Fibroblast of skin of left quadriceps (primary cell): ENCODE data around the gene PBLD.

ENCODE experiments used
- DNase-seq, 2 experiments: peaks; one replicate each; pipeline ENCODE4 v3.0.0-alpha.2; 2013; ENCODE audit warnings: low read depth in 2 of 2

Gene PBLD

DNA sequence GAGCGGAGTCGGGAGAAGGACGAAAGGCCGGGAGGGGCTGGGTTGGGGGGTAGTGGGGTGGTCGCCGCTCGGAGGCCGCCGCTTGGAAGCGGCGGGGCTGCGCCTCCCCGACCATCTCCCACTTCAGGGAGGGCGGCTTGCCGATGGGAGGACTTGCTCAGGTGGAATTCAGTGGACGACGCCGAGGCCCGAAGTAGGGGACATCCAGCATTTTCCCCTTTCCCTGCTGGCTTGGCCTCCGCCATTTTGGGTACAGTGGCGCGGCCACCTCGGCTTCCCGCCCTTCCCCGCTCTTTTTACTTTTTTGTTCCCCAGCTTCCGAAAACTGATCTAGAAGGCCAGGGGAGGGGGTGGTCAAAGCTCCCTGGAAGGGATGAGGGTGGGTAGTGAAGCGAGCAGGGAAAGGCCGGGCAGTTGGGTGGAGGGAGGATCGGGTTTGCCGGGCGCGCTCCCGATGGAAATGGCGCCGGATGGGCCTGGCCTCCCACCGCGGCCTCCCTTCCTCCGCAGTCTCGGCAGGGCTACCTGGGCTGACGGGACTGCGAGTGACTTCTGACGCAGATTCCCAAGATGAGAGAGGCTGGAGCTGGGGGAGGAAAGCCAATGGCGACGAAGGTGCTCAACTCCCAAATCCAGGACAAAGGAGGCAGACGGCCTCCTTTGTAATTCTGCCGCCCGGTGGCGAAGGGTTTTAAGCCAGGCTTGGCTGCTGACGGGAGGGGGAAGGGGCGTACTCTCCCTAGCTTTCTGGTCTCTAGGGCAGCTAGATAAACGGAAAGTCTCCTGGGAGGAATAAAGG lies at the start of gene PBLD:
TSS of gene PBLD (minus strand) at position 670 of the 799 bp plus-strand sequence. CDS start 26,084 bp downstream, outside the sequence.
- DNase-seq: peak; percentile 60 to 66

DNA sequence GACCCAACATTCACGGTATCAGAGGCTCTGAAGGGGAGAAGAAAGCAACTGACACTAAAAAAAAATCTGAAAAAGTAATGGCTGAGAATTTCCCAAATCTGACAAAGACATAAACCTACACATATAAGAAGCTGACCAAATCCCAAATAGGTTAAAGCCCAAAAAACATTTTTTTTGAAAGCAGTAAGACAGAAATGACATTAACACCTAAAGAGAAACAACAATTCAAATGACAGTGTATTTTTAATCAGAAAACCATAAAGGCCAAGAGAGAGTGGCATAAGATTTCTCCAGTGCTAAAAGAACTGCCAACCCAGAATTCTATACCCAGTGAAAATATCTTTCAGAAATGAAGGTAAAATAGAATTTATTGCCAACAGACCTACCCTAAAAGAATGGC lies 38.9 kb upstream of the PBLD start:
- no peak for DNase-seq

- no peak for DNase-seq
Observed at GRCh38 chr10:68367121-68367520, 34.4 kb upstream of the PBLD start.

- DNase-seq: no peak
Observed at GRCh38 chr10:68366600-68366999, 33.9 kb upstream of the PBLD start.

DNA sequence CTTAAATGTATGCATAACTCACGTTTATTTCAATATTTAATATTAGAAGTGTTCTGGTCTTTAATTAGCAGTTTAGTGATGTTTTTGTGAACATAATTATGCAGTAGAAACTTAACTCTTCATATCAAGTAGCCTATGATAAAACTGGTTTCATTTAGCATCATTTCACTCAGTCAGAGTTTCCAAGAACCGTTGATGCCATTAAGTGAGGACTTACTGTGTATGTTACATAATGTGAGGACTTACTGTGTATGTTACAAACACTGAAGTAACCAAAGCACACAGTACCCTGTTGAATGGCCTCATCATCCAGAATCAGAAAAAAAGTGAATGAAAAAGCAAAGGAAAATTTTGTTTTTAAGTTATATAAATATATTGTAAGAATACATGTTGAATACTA lies 32.9 kb upstream of the PBLD start:
- DNase-seq: no peak

- peak; percentile 8 to 13 for DNase-seq
Observed at GRCh38 chr10:68364101-68364886, 31.6 kb upstream of the PBLD start.

DNA sequence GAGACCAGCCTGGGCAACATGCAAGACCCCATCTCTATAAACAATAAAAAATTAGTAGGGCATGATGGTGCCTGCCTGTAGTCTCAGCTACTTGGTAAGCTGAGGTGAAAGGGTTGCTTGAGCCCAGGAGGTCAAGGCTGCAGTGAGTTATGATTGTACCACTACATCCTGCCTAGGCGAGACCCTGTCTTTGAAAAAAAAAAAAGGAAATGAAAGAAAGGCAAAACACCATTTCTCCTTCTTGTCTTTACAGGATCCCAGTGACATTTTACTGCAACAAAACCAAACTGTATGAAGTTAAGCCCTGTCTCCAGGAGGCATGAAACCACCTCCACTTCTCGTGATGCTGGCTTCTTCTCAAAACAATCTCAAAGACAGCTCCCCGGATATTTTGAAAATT lies 29.9 kb upstream of the PBLD start:
- DNase-seq: no peak

- DNase-seq: no peak
Observed at GRCh38 chr10:68359189-68359588, 26.5 kb upstream of the PBLD start.

- DNase-seq: no peak
Observed at GRCh38 chr10:68353537-68353936, 20.8 kb upstream of the PBLD start.

DNA sequence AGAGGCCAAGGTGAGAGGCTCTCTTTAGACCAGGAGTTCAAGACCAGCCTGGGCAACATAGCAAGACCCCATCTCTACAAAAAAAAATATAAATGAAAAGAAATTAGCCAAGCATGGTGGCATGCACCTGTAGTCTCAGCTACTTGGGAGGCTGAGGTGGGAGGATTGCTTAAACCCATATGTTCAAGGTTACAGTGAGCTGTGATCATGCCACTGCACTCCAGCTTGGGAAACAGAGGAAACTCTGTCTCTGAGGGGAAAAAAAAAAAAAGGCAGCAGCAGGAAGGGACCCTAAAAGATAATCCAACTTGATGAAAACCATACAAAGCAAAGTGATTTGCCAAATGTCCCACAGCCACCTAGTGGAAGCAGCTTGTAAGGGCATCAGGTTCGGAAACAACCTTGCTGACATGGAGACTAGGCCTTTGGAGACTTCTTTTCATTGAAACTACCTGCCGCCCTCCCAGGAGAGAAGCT lies 15.6 kb upstream of the PBLD start:
- peak in 1 of 2 experiments; percentile 30 for DNase-seq

DNA sequence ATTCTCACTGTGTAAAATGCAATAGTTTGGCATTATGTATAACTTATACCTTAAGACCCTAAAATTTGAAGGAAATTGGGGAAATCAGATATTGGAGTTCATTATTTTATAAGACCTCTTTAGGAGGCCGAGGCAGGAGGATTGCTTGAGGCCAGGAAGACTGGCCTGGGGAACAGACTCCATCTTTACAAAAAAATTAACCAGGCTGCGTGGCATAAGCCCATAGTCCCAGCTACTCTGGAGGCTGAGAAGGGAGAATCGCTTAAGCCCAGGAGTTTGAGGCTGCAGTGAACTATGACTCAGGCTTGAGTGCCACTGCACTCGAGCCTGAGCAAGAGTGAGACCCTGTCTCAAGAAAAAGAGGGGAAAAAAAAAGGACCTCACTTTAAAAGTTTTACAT lies 14.0 kb upstream of the PBLD start:
- DNase-seq: no peak

DNA sequence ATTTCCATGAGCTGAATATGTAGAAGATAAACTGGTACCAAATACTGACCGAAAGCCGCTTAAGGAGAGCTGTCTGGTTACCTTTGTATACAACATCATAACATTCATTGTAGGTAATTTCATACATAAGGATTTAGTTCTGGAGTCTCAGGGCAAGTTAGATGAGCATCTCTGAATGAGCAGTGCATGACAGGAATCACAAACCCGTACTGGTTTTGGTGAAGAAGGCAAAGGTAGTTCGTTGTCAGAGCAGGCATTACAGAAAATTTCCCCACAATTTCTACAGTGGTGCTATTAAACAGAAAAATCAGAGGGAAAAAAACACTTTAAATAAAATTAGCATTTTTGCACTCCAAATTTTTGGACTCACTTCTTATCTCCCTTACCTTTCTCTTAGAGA lies 12.9 kb upstream of the PBLD start:
- no peak for DNase-seq

DNA sequence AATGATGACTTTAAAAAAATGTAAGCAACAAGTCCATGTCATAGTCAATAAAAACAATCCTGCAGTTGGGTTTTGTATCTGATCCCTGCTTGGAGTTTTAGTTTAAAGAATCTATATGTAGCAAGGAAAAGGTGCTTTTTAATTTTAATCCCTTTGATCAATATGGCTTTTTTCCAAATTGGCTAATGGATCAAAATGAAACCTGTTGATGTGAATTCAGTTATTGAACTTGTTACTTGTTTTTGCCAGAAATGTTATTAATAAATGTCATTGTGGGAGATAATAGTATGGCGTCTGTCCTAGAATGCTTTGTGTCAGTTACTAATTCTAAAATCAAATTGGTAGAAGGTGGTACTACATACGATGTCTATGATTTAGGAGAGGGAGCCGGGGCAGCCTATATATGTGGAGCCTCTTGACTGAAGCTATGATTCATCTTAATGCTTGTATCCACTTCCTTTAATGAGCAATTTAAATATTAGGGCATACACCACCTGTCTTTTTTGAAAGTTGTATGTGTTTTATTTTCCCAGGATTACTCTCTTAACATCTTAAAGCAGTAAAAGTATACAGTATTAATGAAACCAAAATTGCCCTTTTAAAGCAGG lies 10.3 kb upstream of the PBLD start:
- no peak for DNase-seq

DNA sequence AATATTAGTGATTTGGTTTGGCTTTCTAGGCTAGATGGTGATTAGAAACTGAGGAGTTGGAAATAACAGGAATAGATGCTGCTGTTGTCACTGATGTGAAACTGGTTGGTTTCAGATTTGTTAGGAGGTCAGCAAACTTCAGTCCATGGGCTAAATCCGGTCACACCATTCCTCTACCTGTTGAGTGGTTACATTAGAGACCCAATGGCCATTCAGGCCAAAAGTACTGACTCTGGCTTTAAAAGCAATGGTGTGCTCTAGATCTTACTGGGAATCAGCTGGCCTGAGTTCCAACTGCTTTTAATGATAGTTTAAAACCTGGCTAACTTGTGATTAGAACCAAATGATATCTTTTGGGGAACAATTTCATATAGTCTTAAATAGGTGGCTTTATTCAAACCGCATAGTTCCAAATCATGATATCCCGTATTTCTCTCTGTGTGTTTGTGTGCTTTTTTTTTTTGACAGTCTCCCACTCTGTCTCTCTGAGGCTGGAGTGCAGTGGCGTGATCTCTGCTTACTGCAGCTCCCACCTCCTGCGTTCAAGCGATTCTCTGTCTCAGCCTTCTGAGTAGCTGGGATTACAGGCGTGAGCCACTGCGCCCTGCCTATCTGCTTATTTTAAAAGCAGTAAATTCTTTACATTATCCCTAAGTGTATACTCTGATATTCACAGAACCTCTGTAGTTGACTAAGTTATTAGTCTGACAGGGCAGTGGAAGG lies 7.8 kb upstream of the PBLD start:
- DNase-seq: no peak

- no peak for DNase-seq
Observed at GRCh38 chr10:68336754-68337351, 4.1 kb upstream of the PBLD start.

DNA sequence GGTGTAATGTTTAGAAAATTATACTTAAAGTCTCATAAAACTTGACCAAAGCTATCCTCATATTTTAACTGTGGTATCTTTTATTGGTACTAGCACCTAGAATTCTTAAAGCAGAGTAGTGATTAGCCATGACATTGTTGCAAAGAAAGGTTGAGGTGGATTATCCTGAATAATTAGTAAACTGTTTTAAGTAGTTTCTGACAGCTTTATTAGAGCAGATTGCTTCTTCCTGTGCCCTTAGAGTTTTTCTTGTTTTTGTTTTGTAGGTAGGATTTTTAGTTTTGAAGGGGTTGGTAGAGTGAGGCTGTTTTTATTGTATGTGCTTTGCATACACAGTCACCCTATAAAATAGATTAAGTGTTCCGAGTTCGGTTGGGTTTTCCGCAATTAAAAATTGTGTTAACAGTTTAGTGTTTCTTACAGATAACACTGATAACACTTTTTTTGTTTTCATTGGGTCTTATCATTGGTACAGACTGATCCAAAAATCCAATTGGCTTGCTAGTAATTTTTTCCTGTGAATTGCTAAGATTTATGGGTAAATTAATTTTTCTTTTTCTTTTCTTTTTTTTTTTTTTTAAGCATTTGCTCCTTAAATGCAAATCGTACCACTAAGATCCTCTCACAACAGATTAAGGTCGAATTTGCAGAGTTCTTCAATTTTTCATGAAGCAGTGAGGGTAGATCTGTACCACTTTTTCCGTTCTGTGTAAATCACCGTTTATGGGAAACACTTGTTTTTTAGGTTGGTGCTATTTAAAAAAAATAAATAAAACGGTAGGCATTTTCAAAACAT lies 2.1 kb upstream of the PBLD start:
- DNase-seq: no peak

DNA sequence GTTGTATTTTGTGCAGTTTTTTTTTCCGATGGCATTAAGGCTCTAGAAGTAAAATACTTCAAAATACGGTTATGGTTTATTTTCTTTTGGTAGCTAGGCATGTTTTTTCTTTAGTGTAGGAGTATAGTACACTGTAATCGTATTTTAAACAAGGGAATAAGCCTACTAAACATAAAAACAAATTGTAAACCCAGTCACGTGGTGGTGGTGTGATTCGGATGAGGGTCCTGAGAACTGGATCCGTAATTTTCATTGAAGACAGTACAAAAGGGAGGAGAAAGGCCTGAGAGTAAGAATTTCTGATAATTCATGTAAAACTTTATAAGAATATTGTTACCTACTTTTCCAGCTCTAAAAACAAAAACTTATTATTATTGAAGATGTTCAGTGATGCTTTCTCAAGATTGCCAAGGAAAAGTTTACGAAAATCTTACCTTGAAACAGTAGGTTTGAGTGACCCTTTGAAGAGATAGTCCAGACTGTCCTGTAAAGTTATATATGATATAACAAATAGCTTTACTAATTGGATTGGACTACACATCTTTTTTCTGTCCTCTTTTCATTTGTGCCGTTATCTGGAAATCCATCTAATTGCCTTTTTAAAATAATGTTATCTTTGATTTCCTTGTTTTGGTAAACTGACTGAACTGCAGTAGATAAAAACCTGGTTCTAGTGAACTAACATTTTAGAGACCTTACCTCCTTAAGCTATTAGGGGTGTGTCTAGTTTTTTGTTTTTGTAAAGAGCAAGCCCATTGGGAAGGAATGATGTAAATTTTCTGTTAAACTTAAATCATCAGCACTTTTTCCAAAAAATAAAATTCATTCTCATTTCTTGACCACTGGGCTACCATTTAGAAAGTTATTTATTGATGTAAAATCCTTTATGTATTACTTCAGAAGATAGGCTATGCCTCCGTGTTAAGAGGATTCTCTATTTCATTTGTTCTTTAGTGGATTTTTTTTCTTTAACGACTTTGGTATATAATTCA lies 1.0 kb upstream of the PBLD start:
- DNase-seq: no peak

GRCh38 chr10:68333058-68333395 lies 299 bp upstream of the PBLD start:
- no peak for DNase-seq

DNA sequence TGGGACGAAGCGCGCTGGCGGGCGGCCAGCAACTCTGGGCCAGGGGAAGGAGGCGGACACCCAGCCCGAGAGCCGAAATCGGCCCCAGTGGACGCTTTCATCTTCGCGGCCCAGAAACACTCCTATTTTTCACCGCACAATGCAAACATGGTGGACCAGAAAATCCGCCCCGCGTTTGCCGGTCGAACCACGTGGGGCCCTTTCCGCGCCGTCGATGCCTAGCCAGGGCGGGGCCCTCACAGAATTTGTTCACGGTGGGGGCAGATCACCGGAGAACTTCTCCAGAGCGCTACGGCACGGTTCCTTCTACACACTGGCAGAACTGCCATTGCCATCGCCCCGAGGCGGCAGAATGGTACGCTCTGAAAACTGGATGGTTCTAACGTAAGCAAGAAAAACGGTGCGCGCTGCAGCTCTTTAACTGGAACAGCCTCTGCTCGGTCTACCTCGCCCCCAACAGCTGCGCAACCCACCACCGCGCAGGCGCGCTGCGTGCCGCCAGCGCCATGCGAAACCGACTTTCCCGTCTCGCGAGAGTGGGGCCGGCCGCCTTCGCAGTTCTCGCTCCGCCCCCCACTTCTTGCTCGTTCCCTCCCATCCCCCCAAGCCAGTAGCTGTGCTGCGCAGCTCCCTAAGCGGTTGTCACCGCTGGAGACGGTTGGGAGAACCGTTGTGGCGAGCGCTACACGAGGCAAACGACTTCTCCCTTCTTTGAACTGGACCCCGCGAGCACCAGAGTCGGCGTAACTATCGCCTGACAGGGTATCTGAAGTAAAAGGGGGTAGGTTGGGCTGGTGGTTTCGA lies 1.1 kb downstream of the PBLD start, which contains the start of gene HNRNPH3:
TSS of gene HNRNPH3 (plus strand) at position 610 of the 804 bp plus-strand sequence. CDS start 5,158 bp downstream, outside the sequence.
- DNase-seq: peak; percentile 94
